Activated CD8-positive, alpha-beta memory T cell treated with anti-CD3 and anti-CD28 coated beads for 4 hours (primary cell): ENCODE results near the gene RPL27.

ENCODE experiments used
- DNase-seq, 2 donors: peaks; one replicate each; pipeline ENCODE4 v3.0.0-alpha.2; 2020; ENCODE audit warnings: low read depth in 2 of 2

The RPL27 gene

DNA sequence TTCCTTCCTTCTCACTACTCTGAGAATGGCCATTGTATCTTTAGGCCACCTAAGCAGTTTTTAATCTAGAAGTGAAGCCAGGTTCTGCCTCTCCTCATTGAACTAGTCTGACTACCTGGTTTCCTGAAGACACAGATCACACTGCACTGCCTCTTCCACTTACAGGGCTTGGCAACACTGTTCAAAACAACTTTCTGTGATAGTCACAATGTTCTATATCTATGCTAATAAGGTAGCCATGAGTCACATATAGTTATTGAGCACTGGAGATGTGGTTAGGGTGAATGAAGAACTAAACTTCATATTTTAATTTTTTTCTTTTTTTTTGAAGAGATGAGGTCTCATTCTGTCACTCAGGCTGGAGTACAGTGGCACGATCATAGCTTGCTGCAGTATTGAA is 53.8 kb downstream of the RPL27 start:
- DNase-seq: no peak
